PC-9 (cell line): ENCODE data around the gene ERMARD. TPM values are rescaled to one million over a fixed set of nuclear protein-coding genes. Genes with fewer than 3 reads are reported as not detected.

ENCODE experiments used
- BruUV-seq: library from RNA; stranded (reverse); fragments of 400-500 nt; replicated peaks from 2 replicates; lab custom pipeline; 2021; lab: Mats Ljungman, UMichigan
- CTCF ChIA-PET: fragments of 300-600 bp; sonication (Branson Sonifier 250); formaldehyde crosslinking; loops from one replicate; lab custom pipeline; 2022; ENCODE audit warnings: antibody characterized with exemption; lab: Charles Lee
- POLR2A ChIA-PET: fragments of 300-600 bp; sonication (Branson Sonifier 250); formaldehyde crosslinking; loops from one replicate; lab custom pipeline; 2022; ENCODE audit warnings: antibody characterized with exemption; ENCODE audit not compliant: unreplicated experiment; lab: Charles Lee
- DNase-seq, 2 experiments: peaks; one replicate each; pipeline versions ENCODE4 v3.0.0 to v3.0.0-alpha.2; 2015 to 2022; ENCODE audit warnings: mixed read lengths in 1 of 2
- H2AFZ ChIP-seq: fragments of 200-600 bp; sonication (generic); 2 replicates; pipeline ENCODE4 v1.8.1; 2017; ENCODE audit warnings: antibody characterized with exemption
- H3F3A ChIP-seq: fragments of 200-600 bp; sonication (generic); 2 replicates; pipeline ENCODE4 v1.8.1; 2017; ENCODE audit warnings: antibody characterized with exemption, mild to moderate bottlenecking, low read depth; ENCODE audit not compliant: insufficient read depth
- H3K27ac ChIP-seq: fragments of 200-600 bp; sonication (generic); 2 replicates; pipeline ENCODE4 v1.6.1; 2016; ENCODE audit warnings: mixed run types
- H3K27me3 ChIP-seq: fragments of 200-600 bp; sonication (generic); 2 replicates; pipeline ENCODE4 v1.6.1; 2016; ENCODE audit warnings: low read depth, mixed run types; ENCODE audit not compliant: insufficient read depth
- H3K36me3 ChIP-seq: fragments of 200-600 bp; sonication (generic); 2 replicates; pipeline ENCODE4 v1.6.1; 2016; ENCODE audit warnings: low read depth, mixed run types
- H3K4me1 ChIP-seq: fragments of 200-600 bp; sonication (generic); replicated peaks from 2 replicates; pipeline ENCODE4 v1.6.1; 2016; ENCODE audit warnings: mixed run types; ENCODE audit not compliant: insufficient read depth
- H3K4me2 ChIP-seq: fragments of 200-600 bp; sonication (generic); 2 replicates; pipeline ENCODE4 v1.6.1; 2017; ENCODE audit warnings: mixed run types
- H3K4me3 ChIP-seq: fragments of 200-600 bp; sonication (generic); 2 replicates; pipeline ENCODE4 v1.6.1; 2016; ENCODE audit warnings: mixed run types
- H3K79me2 ChIP-seq: fragments of 200-600 bp; sonication (generic); 2 replicates; pipeline ENCODE4 v1.6.1; 2017; ENCODE audit warnings: low read depth, mixed run types
- H3K9me2 ChIP-seq: fragments of 200-600 bp; sonication (generic); 2 replicates; pipeline ENCODE4 v1.8.1; 2017; ENCODE audit warnings: mild to moderate bottlenecking; ENCODE audit not compliant: insufficient read depth
- H3K9me3 ChIP-seq: fragments of 200-600 bp; sonication (generic); 2 replicates; pipeline ENCODE4 v1.8.1; 2016; ENCODE audit warnings: low read depth; ENCODE audit not compliant: insufficient read depth
- H4K20me1 ChIP-seq: fragments of 200-600 bp; sonication (generic); 2 replicates; pipeline ENCODE4 v1.8.1; 2017; ENCODE audit not compliant: insufficient read depth
- CTCF ChIP-seq: fragments of 200-600 bp; sonication (generic); conservative IDR thresholded peaks from 2 replicates; pipeline ENCODE4 v1.6.1; 2017; ENCODE audit warnings: mixed run types, antibody characterized with exemption, mild to moderate bottlenecking, moderate library complexity
- EZH2 ChIP-seq: fragments of 200-600 bp; sonication (generic); IDR thresholded peaks from 2 replicates; pipeline ENCODE4 v1.8.0; 2017; ENCODE audit warnings: antibody characterized with exemption, low read depth
- intact Hi-C: fragments of 100-400 bp; cut with micrococcal nuclease; formaldehyde crosslinking; loops from one replicate; pipeline ENCODE4 v1.10.0; 2022; ENCODE audit not compliant: unreplicated experiment
- total RNA-seq: library from RNA; stranded (reverse); gene quantifications from 2 replicates; pipeline ENCODE4 v1.2.3, GENCODE V29; 2021

Gene ERMARD
- total RNA-seq, 1 experiment from 2014 or later, result 19.3 TPM

GRCh38 chr6:169745405-169745804 is 6.0 kb upstream of the ERMARD start:
- BruUV-seq, result no TSS peak
- Histone ChIP-seq H3F3A (no peaks in the 10 kb centered on the region), H3K27ac (no peak overlapping the region), H3K79me2 (peaks cover 12% of the 10 kb centered on the region), H3K36me3 (no peaks in the 10 kb centered on the region), H3K4me1 (peaks cover 5% of the 10 kb centered on the region), H2AFZ (no peak overlapping the region), H3K4me3 (no peak overlapping the region), H3K27me3 (no peaks in the 10 kb centered on the region), H3K9me2 (no peaks in the 10 kb centered on the region), H3K9me3 (no peaks in the 10 kb centered on the region), H4K20me1 (0 out of 2 replicates have a peak, but pooled peaks cover 3% of the 10 kb centered on the region), H3K4me2 (no peak overlapping the region)
- intact Hi-C loops, result no loop called here
- no peak for DNase-seq
- ChIA-PET CTCF (no interaction called here), POLR2A (no interaction called here)
- TF ChIP-seq CTCF (no peak), EZH2 (no peak)

GRCh38 chr6:169746556-169746955 is 4.9 kb upstream of the ERMARD start:
- H3K9me3 ChIP-seq, result no peaks in the 10 kb centered on the region
- ChIA-PET CTCF (no interaction called here), POLR2A (no interaction called here)
- H2AFZ ChIP-seq, result no peak overlapping the region
- H3K36me3 ChIP-seq, result no peaks in the 10 kb centered on the region
- peaks cover 8% of the 10 kb centered on the region for H3K4me1 ChIP-seq
- H3K9me2 ChIP-seq, result no peaks in the 10 kb centered on the region
- no TSS peak for BruUV-seq
- H3K27me3 ChIP-seq, result no peaks in the 10 kb centered on the region
- H3K27ac ChIP-seq, result no peak overlapping the region
- no peak overlapping the region for H3K4me3 ChIP-seq
- DNase-seq, result no peak
- H4K20me1 ChIP-seq, result 0 out of 2 replicates have a peak, but pooled peaks cover 3% of the 10 kb centered on the region
- TF ChIP-seq EZH2 (no peak), CTCF (no peak)
- no peaks in the 10 kb centered on the region for H3F3A ChIP-seq
- intact Hi-C loops, result no loop called here
- peaks cover 21% of the 10 kb centered on the region for H3K79me2 ChIP-seq
- H3K4me2 ChIP-seq, result no peak overlapping the region

GRCh38 chr6:169752074-169752623 is 727 bp downstream of the ERMARD start:
- Histone ChIP-seq H3K4me3 (peak overlapping the region; percentile 82), H2AFZ (peak overlapping the region; percentile 90), H3K9me2 (no peaks in the 10 kb centered on the region), H3K27me3 (no peaks in the 10 kb centered on the region), H3K4me1 (peaks cover 14% of the 10 kb centered on the region), H4K20me1 (no peaks in the 10 kb centered on the region), H3K9me3 (no peaks in the 10 kb centered on the region), H3K4me2 (peak overlapping the region; percentile 95), H3K79me2 (peaks cover 29% of the 10 kb centered on the region), H3K36me3 (no peaks in the 10 kb centered on the region), H3K27ac (peak overlapping the region; percentile 81), H3F3A (no peaks in the 10 kb centered on the region)
- TF ChIP-seq EZH2 (no peak), CTCF (no peak)
- intact Hi-C loops, result no loop called here
- POLR2A ChIA-PET, result no interaction called here
- BruUV-seq, result no TSS peak
- CTCF ChIA-PET, result no interaction called here
- DNase-seq, result no peak
